Fibroblast of lung (primary cell): ENCODE data around the gene CAMSAP2.

Source experiments
- EZH2 ChIP-seq: IDR thresholded peaks from 2 replicates; pipeline ENCODE4 v1.5.1; 2012; ENCODE audit warnings: low read length, control low read depth, mild to moderate bottlenecking; ENCODE audit errors: missing control alignments
- TF ChIP-seq, protein P1 (sequence below), 2 donors: IDR thresholded peaks in 1 of 2; conservative IDR thresholded peaks in 1 of 2; 1 replicate in 1 of 2; 2 replicates in 1 of 2; pipeline ENCODE4 v1.5.1; 2011 to 2012; ENCODE audit warnings: low read length in 2 of 2, control low read depth in 1 of 2, inconsistent platforms in 1 of 2, low read depth in 1 of 2, mild to moderate bottlenecking in 1 of 2

GRCh38 chr1:200856716-200857357 lies 118.1 kb downstream of the CAMSAP2 start:
- TF ChIP-seq, protein P1, sequence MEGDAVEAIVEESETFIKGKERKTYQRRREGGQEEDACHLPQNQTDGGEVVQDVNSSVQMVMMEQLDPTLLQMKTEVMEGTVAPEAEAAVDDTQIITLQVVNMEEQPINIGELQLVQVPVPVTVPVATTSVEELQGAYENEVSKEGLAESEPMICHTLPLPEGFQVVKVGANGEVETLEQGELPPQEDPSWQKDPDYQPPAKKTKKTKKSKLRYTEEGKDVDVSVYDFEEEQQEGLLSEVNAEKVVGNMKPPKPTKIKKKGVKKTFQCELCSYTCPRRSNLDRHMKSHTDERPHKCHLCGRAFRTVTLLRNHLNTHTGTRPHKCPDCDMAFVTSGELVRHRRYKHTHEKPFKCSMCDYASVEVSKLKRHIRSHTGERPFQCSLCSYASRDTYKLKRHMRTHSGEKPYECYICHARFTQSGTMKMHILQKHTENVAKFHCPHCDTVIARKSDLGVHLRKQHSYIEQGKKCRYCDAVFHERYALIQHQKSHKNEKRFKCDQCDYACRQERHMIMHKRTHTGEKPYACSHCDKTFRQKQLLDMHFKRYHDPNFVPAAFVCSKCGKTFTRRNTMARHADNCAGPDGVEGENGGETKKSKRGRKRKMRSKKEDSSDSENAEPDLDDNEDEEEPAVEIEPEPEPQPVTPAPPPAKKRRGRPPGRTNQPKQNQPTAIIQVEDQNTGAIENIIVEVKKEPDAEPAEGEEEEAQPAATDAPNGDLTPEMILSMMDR (conservative IDR thresholded peaks at IDR 0.05 in 1 of 2, IDR thresholded peaks at IDR 0.05 in 1 of 2; ENCODE audit: low read depth in 1 of 2, low read length in 2 of 2), result no peak
- no peak for TF ChIP-seq EZH2
